NCI-H1048 (cell line): ENCODE results near the gene ASIC2.

ENCODE experiments used
- DNase-seq: peaks from one replicate; lab custom pipeline; 2025; lab: John Stamatoyannopoulos, UW

The ASIC2 gene

DNA sequence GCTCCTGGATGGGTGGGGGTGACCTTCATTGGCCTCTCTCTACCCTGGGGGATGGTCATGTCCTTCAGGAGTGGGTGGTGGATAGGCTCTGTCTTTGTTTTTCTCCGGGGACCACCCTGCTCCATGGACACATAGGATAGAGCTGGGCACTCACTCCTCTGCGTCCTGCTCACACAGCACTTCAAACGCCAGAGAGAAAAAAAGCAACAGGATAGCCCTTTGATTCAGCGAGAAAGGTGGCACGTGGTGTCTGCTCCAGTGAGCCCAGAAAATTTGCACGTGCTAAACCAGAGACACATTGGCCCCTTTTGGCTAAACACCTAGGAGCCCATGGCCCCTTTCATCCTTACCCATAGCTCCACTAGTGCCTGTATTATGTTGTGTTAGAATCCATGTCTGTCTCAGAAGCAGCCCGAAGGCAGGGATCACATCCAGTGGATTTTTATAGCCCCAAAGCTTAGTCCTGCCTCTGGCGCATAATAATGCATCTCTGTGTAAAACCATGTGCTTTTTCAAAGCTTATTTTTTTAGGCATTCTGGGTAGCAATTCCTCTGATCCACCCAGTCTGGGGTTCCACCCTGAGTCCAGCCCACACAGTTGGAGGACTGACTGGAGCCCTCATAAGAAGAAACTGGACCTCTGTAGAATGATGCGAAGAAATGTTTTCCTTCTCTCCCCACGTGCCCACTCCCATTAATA is 90.1 kb downstream of the ASIC2 start:
- no peak for DNase-seq

- DNase-seq = no peak
These were observed 91.1 kb downstream of the ASIC2 start for GRCh38 chr17:33202021-33202420.

GRCh38 chr17:33201283-33201682 is 91.8 kb downstream of the ASIC2 start:
- no peak for DNase-seq

DNA sequence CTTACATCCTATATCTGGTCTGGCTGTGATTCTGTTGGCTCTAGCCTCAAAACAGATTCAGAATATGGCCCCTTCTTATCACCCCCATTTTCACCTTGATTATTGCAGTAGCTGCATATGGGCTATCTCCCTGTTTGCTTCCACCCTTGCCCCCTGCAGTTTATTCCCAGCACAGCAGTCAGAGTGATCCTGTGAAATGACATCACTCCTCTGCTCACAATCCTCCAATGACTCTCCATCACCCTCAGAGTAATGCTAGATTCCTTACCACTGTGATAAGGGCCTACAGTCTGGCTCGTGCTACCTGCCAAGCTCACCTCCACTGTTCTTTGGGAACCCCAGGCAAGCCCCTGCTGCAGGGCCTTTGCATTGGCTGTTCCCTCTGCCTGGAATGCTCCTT is 92.5 kb downstream of the ASIC2 start:
- no peak for DNase-seq

DNA sequence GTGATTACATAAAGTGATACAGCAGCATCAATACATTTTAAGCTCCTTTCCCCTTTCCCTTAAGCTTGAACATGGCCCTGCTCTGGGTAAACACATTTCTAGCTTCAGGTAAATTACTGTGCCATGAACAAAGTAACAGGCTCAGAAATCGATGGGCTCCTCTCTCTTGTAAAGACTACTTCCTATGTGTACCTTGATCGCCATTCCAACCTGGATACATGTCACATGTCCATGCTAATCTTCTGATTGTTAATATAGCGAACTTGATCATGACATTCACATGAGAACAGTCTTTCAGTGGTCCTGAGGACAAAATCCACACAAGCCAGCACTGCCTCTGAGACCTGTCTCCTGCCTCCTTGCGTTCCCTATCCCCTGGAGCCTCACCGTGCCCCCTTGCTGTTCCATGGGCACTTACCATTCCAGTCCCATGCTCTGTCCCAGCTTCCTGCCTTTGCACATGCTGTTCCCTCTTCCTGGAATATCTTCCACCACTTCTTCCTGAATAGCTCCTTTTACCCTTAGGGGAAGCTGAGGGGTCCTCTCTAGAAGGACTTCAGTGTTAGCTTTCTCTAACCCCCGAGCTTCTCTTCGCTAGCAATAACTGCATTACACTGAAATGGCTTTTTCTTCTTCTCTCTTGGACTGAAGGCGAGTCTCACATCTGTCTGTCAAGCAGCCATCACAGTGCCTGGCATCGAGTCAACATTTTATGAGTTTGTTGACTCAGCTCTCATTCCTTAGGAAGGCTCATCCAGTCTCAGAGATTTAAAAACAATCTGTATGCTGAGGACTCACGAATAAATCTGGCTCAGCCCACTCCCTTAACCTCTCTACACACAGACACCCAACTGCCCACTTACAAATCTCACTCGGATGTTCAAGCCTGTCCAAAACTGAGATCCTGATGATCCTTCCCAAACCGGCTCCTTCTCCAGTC is 93.3 kb downstream of the ASIC2 start:
- no peak for DNase-seq

GRCh38 chr17:33198954-33199353 is 94.1 kb downstream of the ASIC2 start:
- no peak for DNase-seq

- DNase-seq = no peak
These were observed 95.8 kb downstream of the ASIC2 start for GRCh38 chr17:33197342-33197741.

DNA sequence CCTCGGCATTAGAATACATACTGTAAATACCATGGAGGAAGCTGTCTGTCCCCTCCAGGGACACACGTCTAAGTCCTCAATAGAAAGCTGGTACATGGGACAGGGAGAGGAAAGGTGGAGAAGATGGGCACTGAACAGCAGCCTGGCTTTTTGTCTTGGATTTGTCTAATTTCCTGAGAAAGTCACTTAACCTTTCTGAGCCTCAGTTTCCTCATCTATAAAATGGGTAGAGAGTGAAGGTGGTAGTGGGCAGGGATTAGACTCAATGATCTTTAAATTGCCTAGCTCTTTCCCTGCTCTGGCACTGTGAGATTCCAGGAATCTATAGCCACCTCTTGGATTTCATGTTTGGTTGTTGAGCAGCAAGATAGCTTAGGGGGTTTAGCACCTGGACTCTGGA is 96.2 kb downstream of the ASIC2 start:
- no peak for DNase-seq

DNA sequence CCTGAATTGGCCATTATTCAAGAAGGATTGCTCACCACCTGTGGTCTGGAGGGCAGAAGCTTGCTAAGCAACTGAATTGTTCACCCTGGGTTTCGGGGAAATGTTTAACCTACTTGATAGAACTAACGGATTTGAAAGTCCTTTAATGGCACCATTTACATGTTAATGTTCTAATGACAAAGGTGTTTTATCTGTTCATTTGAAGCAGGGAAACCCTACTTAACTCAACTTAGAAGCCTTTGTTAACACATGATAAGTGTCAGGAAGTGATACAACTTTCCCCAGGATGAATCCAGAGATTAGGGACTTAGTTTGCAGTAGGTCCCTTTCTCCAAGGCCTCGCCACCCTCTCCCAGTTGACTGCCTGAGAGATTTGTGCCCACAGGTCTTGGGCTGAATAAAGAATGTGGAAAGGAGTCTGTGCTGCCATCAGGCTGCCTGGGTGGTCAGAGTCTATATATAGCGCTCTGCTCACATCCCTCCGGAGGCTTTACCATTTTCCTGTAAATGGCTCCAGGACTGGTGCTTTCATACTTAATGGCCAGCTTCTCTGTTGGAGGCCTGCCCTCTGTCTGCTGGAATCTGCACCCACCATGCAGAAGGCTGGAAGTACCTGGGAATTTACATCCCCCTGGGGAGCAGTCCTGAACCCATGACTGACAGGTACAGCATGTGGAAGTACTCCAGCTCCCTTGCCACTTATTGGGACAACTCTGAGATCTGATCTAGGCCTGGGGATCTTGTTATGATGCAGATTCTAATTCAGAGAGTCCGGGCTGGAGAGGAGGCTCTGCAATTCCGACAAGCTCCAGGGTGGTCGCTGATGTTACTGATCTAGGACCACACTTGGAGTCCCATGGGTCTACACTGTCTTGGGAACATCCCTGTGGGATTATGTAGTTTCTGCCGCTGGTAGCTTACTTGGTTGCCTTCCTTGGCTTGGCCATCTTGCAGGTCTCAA is 99.9 kb downstream of the ASIC2 start:
- DNase-seq = no peak

DNA sequence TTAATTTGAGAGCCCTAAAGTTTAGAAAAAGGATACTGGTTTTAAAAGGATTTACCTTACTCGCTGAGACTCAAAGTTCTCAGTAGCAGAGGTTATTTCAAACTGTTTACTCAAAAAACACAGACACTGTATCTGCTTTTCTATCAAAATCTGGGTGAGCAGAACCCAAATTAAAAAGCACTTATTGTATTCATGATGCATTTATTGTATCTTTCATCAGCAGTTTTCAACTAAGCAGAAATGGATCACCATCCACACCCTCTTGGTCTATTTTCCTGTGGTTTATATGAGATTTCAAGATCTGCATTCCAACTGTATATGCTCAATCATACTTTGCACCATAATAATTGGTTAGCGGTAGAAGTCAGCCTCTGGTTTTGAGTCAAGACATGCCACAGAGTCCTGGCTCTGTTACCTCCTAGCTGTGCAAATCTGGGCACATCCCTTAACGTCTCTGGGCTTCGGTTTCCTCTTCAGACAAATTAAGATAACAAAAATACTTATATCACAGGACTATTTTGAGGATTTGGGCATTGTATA is 109.5 kb downstream of the ASIC2 start:
- no peak for DNase-seq

- DNase-seq = no peak
These were observed 113.9 kb downstream of the ASIC2 start for GRCh38 chr17:33179151-33179550.

GRCh38 chr17:33178681-33179080 is 114.4 kb downstream of the ASIC2 start:
- DNase-seq = no peak

GRCh38 chr17:33175562-33175961 is 117.5 kb downstream of the ASIC2 start:
- DNase-seq = no peak

- DNase-seq = no peak
These were observed 121.2 kb downstream of the ASIC2 start for GRCh38 chr17:33171931-33172330.

DNA sequence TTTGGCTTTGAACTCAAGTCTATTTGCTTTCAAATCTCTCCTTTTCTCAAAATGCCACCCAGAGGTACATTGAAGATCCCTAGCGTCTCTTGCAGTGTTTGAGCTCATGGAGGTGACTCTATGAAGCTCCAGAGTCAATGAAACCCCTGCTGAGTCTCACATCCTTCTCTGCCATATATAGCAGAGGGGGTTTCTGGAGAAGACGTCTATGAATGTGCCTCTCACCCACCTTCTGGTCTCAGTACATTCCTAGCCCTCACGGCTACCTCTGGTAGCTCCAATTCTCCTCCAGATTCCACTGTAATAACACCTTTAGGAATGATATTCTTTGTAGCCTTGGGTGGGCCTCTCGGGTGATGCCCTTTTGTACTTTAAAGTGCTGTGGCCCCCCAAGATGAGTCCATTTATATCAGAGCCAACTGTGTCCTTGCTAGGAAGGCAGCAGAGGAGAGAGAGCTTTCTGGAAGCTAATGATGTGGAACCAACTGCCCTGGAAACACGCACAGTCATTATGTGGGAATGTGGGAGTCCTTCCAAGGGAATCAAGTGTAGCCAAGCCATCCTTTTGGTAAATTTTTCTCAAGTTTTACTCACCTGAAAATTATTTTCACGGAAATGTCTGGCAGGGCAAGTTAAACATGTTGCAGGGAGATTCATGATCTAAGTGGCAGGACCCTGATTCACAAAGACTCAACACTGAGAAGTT is 123.4 kb downstream of the ASIC2 start:
- DNase-seq = no peak

GRCh38 chr17:33167736-33168135 is 125.4 kb downstream of the ASIC2 start:
- DNase-seq = no peak

DNA sequence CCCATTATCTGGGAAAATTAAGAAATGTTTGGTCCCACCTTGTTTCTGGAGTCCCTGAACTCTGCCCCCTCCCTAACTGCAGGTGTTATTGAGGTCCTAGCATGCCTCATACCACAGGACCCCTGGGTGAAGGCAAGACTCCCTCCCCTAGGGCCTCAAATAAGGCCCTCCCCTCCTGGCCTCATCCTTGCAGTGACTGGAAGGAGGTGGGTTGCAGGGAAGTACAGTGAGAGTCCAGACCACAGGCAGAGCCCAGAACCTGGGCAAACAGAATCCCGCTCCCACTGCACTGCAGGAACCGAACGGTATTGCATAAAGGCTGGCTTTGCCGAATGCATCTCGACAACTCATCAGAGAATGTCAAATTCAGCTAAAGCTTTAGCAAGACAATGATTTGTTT is 126.6 kb downstream of the ASIC2 start:
- no peak for DNase-seq

DNA sequence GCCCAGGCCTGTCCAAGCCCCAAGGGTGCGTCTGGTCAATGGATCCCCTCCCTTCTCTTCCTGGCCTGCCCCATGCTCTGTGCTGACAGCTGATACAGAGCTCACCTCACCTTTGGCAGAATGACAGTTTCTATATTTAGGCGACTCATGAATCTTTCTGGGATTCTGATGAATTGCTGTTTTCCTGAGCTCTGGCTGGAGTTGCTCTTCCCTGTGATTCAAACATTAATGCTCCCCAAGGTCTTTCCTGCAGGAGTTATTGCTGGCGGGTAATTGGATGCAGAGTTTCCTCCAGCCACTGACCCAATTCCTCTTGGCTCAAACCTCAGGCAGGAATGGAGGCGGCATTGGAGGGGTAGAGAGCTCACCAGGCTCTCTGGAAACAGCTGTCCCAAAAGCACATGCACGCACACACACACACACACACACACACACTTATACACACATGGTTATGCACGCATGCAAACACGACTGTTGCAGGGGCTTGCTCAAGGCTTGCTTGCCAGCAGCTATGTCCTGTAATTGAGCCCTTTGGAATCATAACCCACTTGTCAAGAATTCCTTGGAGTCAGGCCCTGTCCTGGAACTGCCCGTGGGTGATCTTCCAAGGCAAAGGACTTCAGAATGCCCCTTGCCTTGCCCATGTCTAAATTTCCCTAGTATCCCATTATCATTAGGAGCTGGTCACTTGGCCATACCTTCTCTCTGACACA is 128.8 kb downstream of the ASIC2 start:
- no peak for DNase-seq

- no peak for DNase-seq
These were observed 129.4 kb downstream of the ASIC2 start for GRCh38 chr17:33163533-33164168.

GRCh38 chr17:33154869-33155455 is 138.1 kb downstream of the ASIC2 start:
- DNase-seq = no peak
